NCI-H524 treated with DMSO at 0.1 percent for 48 hours (cell line): ENCODE measurements around the gene POLL.
"Not testable (repeated sequence)": the region's sequence is repeated elsewhere in the genome, so short reads cannot be mapped to it uniquely, and the experiment has no call there.

Source experiments
- DNase-seq: peaks from one replicate; lab custom pipeline; 2025; lab: John Stamatoyannopoulos, UW

The POLL gene

DNA sequence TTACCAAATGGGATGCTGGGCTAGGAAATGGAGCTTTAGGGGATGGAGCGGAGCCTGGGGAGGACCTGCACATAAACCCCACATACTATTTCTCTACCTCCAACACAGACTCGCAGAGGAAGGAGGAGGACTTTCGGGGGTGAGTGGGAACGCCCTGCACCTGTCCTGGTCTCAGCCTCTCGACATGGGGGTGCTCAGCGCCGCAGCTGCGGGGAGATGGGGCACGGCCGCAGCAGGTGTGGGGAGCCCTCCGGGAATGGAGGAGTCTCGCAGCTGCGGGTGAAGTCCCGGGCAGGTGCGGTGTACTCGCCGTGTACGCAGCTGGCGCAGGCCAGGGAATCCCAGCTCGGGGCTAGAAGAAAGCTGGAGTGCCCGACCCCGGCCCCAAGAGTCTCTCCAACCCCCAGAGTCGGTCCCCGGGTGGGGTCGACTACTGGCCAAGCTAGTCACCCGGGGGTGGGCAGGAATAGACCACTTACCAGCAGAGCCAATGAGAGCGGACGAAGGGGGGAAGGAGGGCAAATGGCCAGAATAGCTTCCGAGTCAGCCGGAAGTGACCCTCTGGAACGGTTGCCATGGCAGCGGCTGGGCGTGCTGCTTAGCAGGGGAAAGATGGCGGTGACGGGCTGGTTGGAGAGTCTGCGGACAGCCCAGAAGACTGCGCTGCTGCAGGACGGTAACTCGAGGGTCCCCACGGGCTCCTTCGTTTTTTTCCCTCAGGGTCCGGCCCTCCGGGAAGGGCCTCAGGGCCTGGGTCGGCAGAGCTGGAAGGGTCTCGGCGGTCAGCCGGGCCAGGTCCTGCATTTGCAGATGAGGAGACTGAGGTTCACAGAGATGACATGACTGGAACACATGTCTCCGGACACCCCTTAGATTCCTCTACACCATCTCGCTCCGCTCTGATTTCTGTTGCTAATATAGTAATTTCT is at the start of gene POLL, which contains the start of gene DPCD:
Gene POLL (minus strand): TSS at position 533 of the 929 bp plus-strand sequence. CDS start 897 bp downstream, outside the sequence.
Gene DPCD (plus strand): TSS at position 597 of the 929 bp plus-strand sequence. CDS start 16 bp downstream, at position 613.
- DNase-seq, result peak; percentile 41

DNA sequence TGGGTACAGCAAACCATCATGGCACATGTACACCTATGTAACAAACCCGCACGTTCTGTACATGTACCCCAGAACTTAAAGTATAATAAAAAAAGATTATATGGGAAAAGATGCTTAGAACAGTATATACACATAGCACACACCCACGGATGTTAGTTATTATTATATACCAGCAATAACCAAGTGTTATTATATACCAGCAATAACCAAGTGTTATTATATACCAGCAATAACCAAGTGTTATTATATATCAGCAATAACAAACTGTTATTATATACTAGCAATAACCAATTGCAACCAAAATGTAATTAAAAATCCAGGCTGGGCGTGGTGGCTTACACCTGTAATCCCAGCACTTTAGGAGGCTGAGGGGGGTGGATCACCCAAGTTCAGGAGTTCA is 45.5 kb upstream of the POLL start:
- DNase-seq, result not testable (repeated sequence)

DNA sequence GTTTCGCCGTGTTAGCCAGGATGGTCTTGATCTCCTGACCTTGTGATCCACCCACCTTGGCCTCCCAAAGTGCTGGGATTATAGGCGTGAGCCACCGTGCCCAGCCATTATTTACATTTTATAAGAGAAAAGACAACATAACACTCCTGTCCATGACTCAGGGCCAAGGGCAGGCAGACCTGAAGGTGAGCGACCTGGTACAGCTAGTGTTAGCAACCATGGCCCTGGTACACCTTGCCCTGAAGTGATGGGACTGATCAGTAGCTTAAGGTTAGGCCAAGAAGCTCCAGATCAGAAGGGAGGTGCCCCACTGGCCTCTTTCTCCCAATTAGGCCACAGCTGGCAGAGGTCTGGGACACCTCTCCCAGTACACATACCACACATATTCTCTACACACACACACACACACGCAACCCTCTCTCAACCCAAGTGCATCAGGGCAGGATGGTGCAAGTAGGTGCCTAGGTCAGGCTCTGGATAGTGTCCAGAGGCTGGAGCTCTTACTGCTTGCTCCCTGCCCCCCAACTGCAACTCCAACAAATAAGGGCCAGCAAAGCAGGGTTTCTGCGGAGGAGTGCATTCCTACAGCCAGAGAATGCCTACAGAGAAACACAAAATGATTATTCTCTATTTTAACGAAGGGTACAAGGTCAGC is 43.9 kb upstream of the POLL start:
- DNase-seq, result no peak

DNA sequence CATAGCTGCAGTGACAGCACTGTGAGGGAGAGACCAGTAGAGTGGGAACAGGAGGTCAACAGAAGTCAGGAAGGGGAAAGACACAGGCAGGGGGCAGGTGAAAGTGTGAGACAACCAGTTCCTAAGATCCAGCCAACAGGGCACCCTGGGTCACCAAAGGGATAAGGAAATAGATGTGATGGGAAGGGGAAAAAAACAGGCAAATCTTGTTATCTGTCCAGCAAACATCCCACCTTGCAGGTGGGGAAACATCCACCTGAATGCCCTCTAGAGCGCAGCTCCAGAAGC is 42.5 kb upstream of the POLL start:
- no peak for DNase-seq

DNA sequence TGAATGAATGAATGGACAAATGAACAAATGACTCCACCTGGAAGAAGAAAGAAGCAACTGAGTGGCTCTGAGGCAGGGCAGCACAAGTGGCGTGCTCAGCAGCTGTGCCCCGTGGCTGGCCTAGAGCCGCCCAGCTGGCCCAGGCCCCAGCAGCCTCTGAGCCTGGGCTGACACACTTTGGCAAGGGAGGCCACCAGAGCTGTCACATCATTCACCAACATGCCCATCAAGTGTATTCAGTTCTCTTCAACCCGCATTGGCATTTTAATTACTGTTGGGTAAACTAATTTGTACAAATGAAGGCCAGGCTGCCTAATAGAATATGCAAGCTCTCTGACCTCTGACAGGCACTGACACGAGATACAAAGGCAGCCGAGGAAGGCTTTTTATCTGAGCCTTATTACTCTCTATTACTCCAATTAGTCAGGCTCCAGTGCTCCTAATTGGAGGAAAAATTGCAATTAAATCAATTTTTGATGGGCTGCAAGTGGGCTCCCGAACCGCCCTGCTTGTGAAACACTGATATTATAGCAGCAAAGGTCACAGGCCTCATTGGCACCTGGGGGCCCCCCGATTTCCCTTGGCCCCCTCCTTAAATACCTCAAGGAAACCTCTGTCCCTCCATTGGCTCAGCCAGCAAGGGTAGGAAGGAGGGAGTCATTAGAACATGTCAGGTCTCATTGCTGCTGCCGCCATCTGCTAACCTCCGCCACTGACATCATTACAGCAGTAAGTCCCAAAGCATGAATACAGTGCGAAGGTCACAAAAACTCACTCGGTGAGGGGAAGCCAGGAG is 42.0 kb upstream of the POLL start:
- no peak for DNase-seq

DNA sequence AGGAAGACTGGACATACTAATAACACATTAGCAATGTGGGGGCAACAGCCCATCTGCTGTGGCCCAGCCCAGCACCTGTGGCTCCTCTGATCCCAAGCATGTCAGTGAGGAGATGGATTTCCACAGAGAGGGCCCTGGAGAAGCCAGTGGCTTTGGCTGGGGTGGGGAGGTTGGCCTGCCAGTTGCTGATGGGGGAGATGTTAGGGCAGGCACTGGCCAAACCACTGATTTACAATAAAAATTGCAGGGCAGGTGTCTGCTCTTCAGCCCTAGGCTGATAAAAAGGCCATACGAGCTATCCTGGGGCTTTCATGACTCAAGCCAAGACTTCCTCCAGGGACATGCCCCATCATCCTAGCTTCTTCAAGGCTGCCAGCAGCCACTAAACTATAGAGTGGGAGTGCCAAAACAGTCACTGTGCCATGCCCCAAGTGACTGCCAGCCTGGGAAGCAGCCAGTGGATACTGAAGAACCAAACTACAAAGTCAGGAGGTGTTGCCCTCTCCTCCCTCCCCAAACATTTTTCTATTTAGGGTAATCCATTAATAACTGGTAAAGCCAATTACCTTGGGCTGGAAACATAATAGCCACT is 37.9 kb upstream of the POLL start:
- peak; percentile 63 for DNase-seq

DNA sequence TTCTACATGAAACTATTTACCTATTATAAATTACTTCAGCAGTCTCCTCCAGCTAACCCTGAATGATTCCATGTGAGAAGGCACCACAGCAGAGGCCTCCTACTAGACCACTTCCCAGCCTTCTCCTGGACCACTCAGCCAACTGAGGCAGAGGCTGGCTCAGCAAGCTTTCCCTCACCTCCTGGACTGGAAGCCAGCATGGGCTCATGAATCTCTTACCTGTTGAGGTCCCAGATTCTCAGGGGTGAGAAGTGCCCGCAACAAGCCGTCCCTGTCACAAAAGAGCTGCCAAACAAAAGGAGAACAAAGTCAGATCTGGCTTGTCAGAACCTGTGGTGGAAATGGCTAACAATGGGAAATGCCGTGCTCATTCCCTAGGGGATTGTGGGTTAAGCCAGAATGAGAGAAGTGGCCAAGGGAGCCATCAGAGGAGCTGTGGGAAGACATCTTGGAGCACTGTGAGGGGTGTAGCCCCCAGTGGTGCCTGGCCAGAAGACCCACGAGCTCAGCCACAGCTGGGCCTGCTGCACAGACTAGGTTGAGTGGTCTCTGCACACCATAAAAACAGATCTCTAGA is 36.6 kb upstream of the POLL start:
- DNase-seq, result no peak

DNA sequence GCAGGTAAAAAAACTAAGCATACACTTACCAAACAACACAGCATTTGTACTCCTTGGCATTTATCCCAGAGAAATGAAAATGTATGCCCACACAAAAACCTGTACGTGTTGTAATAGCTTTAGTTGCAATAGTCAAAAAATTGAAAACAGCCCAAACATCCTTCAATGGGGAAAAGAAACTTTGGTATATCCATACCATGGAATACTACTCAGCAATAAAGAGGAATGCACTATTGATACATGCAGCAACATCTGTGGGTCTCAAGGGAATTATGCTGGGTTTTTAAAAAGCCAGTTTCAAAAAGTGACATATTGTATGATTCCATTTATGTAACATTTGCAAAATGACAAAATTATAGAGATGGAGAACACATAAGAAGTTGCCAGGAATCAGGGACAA is 35.5 kb upstream of the POLL start:
- DNase-seq, result no peak

DNA sequence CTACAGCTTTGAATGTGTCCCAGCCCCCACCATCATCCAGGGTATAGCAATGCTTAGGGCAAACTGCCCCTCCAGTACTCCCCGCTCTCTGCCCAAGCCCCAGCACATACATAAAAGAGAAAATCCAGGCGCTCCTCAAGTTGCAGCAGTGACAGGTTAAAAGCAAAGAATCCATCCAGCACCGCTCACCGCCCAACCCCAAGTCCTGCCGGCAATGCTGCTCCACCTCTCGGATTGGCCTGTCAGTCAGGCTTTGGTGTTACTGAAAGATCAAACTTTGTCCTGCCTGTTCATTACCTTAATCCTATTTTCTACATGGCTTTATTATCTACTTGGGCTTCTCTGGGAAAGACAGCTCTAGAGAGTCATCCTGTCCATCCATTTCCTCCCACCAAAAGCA is 31.9 kb upstream of the POLL start:
- no peak for DNase-seq

DNA sequence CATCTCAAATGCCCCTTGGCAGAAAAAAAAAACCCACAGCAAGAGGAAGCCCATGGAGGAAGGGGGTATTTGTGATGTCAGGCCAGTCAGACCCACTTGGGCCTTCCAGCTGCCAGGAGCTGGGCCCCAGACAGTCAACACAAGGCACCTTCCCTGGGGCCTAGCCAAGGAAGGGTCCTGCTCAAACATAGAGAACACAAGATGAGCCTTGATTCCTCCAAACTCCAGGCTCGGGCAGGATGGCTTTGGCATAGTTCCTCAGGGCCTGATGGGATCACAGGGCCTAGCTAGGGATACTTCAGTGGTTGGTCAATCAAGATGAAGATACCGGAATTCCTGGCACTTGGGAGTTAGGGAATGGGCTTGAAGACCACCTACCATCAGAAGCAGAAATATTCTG is 30.8 kb upstream of the POLL start:
- DNase-seq, result no peak

DNA sequence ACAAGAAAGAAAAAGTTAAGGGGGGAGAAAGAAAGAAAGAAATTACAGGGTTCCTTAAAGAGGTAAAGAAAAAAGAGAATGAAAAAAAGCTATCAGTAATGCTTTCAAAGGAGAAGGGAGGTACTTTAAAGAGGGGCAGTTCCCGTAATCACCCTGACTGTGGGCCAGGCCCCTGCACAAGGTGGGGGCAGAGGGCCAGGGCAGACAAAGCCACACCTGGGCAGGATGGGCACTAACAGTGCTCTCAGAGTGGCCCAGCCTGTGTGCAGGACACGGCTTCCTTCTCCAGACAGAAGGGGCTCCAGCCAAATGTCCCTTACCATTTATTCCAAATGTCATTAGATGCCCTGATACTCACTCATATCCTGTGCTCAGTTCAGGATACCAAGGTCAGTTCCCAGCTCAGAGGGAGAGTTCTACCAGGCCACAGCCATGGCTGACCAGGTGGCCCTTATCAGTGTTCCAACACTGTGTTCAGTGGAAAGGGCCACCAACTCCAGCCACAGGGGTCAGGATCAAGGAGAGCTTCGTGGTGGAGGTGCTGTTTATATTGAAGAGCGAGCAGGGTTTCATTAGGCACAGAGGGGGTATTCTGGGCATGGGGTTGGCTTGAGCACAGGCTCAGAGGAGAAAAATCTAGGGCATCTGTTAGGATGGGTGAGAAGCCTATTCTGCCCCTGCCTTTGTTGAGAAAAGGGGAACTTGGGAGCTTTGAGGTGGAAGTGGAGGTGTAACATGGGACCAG is 29.9 kb upstream of the POLL start:
- no peak for DNase-seq

DNA sequence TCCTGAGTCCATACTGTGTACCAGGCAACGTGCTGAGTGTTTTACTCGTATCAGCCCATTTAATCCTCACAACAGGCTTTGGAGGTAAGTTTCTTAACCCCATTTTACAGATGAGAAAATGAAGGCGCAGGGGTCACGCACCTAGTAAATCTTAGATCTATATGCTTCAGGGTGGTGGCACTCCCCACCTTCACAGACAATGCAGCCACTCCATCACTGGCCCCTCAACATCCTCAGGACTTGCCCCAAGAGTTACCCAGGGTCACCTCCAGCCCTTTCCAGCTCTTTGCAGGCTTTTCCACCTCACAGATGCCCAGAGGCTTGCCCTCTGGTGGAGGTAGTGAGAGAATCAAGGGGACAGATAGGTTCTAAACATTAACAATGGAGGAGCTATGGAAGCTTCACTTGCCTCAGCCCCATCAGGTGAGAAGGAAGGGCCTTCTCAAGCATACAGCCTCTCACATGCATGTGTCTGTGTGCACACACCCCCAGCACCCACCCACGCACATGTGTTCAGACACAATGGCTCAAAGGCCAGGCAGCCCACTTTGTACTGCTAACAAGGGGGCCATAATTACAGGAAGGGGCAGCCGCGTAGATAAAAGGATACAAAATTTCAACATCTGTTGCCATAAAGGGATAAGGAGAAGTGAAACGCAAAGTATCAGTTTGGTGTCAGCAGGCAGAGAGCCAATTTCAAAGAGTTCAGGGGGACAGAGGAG is 29.2 kb upstream of the POLL start:
- no peak for DNase-seq

DNA sequence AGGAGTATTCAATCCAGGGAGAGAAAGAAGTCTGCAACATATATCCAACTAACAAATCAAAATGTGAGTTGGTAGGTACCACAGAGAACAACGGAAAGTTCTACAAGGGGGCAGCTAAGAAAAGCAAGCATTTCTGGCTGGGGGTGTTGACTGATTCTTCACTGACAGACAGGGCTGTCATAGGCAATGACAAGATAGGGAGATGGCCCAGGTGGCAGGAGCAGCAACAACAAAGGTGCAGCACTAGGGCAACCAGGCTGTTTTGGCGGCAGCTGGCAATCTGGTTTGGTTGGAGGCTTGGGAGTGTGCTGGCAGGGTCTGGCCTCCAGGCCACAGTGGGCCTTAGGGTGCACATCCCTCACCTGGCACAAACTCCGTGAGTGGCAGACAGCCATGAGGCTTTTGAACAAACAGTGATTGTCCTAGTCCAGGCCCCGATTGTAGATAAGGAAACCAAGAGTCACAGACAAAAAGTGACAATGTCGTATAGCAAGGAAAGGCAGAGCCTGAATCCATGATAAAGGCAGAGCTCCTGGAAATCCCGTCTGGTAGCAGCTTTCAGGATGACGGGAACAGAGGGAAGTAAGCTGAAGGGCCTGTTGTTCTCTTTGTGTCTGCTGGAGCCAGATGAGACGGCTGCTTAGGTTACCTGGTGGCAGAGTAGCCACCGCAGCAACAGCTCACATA is 28.5 kb upstream of the POLL start:
- DNase-seq, result no peak

DNA sequence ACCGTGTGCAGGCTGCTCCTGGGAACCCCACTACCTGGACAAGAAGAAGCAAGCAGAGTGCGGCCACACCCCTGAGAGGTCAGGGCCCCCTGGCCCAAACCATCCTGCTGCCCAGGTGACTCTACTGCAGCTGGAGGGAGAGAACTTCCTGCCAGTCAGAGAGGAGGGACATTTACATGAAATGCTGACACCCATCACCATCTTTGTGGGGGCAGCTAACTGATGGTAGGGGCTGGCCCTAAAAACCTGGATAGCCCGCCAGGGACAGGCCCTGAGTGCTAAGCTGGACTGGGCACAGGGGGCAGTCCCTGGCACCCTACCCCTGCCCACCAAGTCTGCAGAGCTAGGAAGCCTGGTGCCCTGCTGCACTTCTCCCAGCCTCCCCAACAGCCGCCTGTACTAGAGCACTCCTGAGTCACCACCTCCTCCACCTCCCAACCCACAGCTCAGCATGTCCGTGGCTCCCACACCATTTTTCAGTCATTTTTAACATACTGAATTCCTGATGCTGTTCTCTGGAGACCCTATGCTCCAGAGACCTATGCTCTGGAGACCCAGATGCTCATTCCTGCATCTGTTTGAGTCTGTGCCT is 27.6 kb upstream of the POLL start:
- DNase-seq, result no peak

DNA sequence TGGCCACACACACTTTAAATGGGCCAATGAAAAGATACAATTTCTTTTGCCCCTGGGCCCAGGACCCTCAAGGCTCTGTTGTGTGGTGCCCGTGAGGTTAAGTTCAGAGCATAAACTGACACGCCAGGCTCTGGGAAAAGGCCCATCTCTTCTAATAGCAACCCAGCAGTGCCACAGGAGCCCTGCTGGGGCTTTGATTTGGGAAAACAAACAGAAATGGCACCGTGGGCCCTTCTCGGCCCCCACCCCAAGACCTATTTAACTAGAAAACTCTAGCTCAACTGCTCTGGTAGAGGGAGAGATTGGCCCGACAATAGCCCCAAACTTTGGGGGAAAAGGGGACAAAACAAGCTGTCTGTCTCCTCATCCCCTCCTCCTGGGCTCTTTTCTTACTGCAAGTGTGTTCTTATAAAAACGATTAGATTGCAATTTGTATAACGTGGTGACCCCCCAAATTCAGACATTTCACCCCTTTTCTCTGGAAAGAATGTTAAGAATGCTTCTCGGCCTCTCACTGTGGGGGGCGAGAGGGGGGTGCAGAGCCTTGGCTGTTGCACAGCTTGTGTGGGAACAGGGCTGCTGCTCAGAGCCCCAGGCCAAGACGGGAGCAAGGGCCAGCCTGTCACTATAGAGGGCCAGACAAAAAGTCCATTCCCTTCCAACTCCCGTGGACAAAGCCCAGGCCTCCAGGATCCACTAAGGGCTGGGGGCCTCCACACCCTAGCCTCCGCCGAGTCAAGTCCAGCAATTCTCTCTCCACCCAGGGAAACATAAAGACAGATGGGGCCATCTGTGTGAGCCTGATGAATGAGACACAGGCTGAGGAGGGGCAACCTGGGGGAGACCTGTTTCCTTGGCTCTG is 26.8 kb upstream of the POLL start:
- no peak for DNase-seq

DNA sequence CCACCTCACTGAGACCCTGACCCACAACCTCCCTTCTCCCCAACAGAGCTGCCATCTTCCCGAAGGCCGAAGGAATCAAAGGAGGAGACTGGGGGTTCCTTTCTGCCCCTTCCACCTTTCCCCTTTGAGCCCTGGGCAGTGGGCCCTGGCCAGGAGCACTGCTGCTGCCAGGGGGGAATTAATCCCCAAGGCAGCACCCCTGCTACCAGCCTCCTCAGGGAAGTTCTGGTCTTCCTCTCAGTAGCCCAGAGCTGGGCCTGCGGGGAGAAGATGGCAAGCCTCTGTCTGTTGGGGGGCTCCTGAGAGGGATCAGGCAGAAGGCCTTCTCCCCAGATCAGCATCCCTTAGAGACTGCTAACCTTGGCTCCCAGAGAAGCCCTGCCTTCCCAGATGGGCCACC is 25.6 kb upstream of the POLL start:
- no peak for DNase-seq

DNA sequence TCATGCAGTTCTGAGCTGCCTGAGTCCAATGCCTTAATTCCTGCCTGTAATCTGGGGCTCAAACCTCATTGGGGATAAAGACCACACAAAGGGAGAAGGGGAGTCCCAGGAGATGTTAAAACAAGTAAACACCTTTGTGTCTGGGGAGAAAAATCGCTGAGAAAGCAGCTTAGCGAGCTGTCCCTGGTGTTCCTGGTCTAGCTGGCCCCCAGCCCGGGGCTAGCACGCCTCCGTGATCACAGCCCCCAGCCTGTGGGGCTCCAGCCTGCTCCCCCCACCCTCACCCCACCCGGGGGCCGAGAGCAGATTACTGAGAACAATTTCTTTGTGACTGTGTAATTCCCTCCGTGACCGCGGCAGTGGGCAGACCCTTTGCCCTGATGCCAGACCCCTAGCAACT is 24.8 kb upstream of the POLL start:
- DNase-seq, result no peak

DNA sequence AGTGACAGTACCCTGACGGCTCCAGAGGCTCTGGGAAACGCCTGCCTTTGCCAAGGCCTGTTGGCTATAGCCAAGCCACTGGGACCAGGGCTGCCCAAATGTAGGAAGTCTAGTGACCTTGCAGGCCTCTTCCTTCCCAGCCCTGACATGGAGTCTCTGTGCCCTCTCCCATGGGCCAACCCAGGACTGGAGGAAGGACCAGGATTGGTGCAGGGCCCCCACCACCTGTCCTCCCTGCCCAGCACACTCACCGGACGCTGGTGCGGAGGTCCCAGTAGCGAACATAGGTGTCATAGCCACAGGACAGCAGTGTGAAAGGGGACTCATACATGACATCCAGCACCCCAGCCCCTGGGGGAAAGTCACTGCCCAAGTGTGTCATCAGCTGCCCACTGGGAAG is 24.0 kb upstream of the POLL start:
- no peak for DNase-seq
